ENCODE measurements around the gene TM7SF2.
A peak's percentile ranks its signal among the peaks of the same experiment; 100 is the strongest.

Gene TM7SF2

DNA sequence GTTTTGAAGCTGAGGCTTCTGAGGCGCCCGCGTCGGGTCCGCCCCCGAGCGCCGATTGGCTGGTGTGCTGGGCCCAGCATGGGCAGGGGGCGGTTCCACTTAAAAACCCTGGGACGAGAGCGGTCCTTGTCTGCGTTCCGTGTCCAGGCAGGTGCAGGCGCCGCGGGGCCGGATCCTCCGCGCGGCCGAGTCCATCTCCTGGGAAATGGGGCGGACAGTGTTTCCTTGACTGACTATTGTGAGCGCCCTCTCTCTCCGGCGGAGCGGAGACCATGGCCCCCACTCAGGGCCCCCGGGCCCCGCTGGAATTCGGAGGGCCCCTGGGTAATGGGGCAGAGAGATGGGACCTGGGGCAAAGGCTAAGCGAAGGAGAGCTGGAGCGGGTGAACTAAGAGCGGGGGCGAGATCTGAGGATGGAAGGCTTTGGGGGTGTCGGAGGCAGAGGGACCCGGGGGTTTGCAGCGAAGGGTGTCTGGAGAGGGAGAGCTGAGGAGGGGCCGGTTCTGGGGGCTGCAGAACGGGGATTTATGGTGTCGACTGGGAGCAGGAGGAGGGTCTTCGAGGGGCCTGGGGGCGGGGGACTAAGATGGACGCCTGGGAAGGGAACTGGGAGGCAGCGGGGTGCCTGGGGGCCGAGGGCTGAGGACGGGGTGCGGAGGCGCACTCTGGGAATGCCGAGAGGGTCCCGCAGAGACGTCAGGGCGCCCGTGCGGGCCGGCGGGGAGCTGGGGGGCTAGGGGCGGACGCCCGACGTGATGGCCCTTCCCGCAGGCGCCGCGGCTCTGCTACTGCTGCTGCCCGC, at the start of gene TM7SF2:
Gene TM7SF2 (plus strand): TSS at position 129 of the 802 bp plus-strand sequence. CDS start 144 bp downstream, at position 273.
- DNase-seq (ENCODE audit: low read depth in 2 of 2): peak; percentile 81 to 89

DNA sequence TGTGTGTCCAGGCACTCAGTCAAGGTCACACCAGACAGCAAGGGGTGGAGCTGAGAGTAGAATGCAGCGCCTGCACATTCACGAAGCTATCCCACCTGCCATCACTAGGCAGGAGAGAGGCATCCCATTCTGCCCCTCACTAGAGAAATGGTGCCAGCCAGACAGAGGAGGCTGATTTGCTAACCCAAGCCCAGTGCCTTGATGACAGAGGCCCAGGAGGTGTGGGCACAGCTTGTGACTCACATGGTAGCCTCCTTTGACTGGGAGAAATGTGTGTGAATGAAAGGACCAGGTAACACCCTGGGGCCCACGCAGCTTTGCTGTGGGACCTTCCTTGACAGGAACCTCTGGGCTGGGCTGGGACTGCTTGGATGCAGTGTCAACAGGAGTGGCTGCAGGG, 48.1 kb upstream of the TM7SF2 start:
- no peak for DNase-seq (ENCODE audit: low read depth in 2 of 2)

DNA sequence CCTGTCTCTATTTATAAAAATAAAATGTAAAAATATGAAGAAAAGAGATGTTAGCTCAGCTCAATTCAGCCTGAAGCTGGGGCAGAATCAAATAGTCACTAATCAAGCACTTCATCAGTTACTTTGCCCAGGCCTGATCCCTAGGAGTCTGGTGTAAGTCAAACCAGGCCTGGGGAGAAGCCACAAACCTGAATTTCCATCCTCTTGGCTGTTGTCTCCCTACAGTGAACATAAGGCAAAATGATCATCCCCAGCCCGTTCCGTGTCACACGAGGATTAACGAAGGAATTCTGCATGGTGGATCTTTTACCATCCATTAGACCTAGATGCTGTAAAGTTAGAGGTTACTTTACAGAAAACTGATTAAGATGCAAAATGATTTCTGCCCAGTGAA, 46.8 kb upstream of the TM7SF2 start:
- DNase-seq (ENCODE audit: low read depth in 2 of 2): no peak

DNA sequence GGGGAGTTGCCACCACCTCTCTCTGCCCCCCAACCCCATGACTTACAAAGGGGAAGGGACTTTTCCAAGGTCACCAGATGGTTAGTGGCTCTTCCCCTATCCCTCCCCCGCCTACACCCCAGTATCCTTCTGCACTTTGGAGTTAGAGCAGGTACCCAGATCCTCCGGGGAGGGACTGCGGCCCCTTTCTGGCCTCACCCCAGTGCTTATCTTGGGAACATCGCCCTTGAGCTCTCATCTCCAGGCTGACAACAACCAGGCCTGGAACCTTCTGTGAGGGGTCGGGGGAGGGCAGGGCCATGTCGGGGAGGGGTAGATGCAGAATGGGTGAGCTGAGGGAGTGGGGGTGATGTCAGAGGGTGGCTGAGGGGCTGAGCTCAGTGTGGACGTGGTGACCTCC, 45.8 kb upstream of the TM7SF2 start:
- DNase-seq (ENCODE audit: low read depth in 2 of 2): no peak

DNA sequence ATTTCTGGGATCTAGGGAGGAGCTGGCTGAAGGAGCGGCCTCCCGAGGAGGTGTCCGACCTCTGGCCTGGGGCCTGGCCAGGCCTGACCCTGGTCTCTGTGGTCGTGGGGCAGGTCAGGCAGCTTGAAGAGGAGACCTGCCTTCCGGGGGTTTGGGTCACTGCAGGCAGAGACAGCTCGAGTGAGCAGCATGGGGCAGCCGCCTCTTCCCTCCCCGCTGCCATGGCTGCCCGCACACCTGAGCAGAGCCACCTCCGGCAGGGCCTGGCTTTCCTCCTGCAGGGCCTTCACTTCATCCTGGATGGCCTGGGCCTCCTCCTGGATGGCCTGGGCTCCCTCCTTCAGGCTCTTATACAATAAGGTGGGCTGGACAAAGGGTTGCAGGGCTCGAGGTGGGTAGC, 45.4 kb upstream of the TM7SF2 start:
- no peak for DNase-seq (ENCODE audit: low read depth in 2 of 2)

DNA sequence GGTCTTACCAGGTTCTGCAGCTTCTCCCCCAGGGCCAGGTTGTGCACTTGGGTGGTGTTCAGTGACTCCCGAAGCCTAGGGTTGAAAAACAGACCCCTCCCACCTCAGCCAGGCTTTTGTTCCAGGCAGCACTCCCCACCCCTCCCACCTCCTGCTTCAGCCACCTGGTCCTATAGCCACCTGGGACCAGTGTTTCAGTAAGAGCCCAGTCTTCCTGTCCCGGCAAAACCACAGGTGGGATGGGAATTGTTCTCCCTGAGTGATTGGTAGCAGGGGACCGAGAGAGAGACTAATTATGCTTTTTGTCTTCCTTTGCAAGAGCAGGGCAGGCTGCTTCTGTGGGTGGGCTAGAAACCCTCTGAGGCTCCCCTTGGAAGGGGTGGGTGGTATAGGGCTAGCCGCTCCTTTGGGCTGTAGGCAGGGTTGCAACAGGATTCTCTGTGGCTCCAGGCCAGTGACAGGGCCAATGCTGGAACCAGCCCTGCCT, 44.8 kb upstream of the TM7SF2 start:
- DNase-seq (ENCODE audit: low read depth in 2 of 2): no peak

DNA sequence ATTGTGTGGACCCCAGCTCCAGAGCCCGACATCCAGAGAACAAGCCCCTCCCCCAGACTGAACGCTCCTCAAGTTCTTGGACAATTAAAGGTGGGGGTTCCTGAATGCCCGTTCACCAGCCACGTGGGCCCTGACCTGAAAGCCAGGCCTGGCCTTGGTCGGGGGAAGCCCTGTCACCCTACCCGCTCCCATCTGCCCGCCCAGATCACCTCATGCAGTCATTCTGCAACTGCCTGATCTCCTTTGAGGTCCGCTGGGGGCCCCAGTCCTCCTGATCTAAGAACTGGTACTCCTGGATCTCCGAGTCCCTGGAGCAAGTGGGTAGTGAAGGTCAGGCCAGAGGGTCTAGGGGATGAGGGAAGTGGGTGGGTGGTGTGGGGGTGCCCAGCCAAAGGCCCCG, 44.2 kb upstream of the TM7SF2 start:
- DNase-seq (ENCODE audit: low read depth in 2 of 2): no peak

DNA sequence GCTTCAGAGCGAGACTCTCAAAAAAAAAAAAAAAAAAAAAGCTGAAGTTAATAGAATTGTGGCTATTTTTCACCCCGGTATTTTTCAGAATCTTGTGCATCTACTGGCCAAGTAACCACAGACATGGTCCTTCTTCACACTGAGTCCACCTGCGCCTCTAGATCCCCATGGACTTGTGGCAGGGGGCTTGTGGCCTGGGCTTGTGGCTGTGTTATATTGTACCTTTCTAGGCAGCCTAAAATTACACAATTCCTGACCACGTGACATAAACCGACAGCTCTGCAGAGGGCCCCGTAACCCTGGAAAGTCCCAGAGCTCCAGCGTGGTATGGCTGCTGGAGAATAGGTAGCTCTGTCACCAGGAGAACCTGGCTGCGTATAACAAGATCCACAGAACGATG, 42.5 kb upstream of the TM7SF2 start:
- no peak for DNase-seq (ENCODE audit: low read depth in 2 of 2)

DNA sequence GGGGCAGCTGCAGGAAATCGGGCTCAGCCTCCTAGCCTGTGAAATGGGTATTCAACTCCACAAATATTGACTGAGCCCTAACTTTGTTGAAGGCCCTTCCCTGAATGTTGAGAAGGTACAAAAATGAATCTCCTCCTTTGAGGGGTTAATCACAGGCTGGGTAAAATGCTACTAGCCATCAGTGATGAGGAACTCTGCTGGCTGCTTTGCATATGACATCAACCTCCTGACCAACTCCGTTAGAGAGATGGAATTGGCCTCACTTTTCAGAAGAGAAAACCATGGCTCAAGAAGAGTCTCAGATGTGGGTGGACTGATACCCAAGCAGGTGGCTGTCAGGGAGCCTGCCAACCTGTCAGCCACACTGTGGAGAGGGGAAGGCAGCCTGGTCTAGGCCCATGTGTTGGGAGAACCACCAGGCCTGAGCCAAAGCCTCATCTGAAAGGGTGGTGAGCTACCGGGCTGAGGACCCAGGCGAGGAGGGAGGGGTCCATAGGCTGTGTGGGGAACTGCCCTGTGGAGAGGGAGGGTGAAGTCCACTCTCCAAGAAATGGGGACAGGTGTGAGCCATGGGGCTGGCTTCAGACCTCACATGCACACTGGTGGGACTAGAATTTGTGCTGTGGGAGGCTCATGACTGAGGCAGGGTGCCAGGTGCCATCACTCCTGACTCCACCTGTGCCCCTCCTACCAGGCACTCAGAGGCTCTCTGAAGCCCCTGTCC, 39.6 kb upstream of the TM7SF2 start:
- DNase-seq (ENCODE audit: low read depth in 2 of 2): no peak

DNA sequence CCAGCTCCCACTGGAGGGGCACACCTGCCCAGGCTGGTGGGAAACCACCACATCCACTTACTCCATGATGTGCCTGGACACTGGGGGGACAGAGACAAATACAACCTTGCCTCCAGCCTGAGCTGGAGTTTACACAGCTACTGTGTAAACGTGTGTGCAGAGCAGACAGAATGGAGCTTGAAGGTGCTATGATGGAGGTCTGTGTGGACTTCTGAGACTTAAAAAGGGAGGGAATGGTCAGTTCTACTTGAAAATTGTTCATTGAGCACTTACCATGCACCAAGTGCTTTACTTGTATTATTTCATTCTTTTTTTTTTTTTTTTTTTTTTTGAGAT, 39.1 kb upstream of the TM7SF2 start:
- DNase-seq (ENCODE audit: low read depth in 2 of 2): no peak

DNA sequence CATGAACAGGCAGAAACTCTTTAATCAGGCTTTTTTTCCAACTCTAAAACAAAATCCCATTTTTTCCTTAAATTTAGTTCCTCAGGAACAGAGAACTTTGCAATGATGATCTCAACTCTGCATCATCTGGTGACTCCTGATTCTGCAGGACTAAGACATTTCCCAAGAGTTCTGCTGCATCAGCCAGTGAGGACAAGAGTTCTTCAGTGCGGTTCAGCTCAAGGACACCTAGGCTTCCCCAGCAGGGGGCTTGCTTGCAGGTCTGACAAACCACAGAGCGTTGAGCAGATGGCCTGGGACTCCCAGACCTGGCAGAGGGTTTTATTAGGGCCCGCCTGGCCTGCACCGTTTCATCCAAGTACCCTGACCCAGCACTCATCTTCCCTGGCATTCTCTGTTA, 34.2 kb upstream of the TM7SF2 start:
- DNase-seq (ENCODE audit: low read depth in 2 of 2): no peak

DNA sequence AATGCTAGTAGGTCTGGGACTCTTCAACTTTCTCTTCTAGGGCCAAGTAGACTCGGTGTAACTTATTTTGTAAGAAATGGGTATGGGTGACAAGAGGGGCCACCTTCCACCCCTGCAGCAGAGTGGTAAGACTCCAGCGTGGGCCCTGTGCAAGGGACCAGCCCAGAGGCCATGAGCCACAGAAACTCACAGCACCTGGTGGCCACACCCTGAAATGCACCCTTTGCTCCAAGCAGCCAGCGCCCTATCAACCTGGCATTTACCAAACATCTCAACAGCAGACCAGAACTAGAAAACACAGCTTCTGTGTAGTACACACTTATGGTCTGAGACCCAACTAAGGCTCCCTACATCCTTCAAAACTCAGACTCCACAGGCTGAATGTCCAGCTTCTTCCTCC, 33.5 kb upstream of the TM7SF2 start:
- DNase-seq (ENCODE audit: low read depth in 2 of 2): peak; percentile 21 to 44

DNA sequence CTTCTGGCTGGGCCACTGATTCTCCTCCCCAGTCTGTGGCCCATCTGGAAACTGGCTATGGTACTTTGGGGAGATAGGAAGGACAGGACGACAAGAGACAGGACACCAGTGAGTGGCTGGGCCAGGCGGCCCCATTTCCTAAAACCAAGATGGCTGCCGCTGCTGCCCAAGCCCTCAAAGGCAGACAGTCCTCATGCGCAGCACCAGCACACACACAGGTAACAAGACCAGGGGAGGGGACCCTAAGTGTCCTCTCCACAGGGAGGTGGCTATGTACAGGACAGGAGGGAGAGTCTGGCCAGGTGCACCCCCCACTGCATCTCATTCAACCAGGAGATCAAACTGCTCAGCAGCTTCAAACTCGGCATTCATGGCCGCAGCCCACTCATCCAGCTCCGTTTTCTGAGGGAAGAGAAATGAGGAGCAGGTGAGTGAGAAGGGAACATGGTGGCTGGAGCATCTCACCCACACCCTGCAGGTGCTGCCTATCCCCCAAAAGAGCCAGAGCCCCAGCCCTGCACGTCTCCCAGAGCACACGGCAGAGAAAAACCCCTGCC, 32.8 kb upstream of the TM7SF2 start:
- no peak for DNase-seq (ENCODE audit: low read depth in 2 of 2)

DNA sequence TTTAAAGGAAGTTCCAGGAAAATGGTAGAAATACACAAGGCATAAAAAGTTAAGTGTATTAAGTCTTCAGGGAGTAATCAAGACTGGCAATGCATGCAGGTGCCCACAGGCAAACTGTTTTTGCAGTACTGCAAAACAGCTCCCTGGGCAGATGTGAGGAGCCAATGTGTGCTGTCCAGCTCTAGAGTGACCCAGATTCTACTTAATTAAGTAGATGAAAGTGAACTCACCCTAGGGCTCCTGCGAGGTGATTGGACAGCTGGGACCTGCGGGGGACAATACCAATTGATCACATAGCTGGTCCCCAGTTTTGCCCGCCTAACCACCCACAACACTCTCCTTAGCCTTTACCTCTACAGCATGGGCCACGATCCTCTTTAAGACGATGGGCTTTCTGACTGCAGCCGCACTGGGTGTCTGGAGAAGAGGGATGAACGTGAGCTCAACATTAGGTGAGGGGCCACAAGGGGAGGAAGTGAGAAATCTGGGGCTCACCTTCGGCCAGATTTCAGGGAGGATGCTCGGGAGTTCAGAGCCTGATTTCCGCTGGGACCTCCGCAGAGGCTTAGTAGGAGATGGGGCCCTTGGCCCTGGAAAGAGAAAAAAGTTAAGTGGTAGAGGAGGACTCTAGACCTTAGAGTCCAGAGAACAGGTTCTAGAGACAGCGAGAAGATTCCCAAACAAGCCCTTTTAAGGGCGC, 28.4 kb upstream of the TM7SF2 start:
- no peak for DNase-seq (ENCODE audit: low read depth in 2 of 2)

DNA sequence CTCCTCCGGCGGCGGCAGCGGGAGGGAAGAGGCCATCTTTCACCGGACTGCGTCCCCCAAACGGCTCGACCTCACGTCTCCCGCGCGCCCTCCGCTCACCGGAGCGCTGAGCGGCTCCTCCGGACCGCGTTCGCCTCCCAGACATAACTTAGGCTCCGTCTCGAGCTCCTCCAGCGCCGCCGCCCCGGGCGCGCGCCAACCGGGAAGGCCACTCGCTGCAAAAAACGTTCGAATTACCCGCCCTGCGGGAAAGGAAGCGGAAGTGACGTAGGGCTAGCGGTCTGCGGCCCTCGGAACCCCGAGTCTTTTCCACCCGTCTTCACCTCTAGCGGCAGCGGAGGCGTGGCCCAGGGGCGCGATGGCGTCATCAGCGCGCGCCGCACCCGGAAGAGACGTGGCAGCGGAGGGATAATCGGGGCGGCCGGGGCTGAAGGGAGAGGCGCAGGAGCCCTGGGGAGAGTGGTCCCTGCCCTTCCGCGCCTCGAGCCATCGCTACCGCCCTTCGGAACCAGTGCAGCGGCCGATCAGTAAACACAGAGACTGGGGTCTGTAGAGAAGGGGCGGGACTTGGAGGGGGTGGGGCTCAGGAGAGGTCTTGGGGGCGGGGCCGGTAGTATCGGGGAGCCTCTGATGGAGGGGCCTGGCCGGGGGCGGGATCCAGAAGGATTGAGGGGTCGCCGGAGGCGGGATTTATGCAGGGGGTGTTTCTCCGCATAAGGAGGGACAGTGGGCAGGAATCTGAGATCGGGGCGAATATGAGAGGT, 27.7 kb upstream of the TM7SF2 start, which contains the start of the genes CDCA5 and ZFPL1:
Gene CDCA5 (minus strand): TSS at position 207 of the 764 bp plus-strand sequence. CDS start 62 bp downstream, at position 145.
Gene ZFPL1 (plus strand): TSS at position 389 of the 764 bp plus-strand sequence. CDS start 477 bp downstream, outside the sequence.
- DNase-seq (ENCODE audit: low read depth in 2 of 2): peak; percentile 90 to 91

DNA sequence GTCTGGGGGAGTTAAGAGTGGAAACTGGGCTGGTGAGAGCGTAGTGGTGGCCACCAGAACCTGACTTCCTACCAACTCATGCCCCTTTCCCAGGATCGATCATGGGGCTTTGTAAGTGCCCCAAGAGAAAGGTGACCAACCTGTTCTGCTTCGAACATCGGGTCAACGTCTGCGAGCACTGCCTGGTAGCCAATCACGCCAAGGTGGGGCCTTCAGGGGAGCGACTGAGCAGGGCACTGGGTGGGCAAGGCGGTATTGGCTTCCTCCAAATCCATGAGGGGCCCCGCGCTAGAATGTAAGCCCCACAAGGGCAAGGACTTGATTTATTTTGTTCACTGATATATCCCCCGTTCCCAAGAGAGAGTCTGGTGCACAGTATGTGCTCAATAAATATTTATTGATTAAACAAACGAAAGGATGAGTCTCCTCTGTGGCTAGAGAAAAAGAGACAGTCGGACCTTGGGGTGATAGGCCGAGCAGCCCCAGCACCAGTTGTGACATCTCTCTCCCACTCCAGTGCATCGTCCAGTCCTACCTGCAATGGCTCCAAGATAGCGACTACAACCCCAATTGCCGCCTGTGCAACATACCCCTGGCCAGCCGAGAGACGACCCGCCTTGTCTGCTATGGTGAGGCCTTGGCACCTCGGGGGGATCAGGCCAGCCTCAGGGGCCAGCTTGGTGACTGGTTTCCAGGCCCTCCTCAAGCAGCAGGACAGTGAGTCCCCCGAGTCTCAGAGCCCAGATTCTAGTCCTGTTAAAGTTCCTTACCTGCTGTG, 26.9 kb upstream of the TM7SF2 start:
- no peak for DNase-seq (ENCODE audit: low read depth in 2 of 2)

DNA sequence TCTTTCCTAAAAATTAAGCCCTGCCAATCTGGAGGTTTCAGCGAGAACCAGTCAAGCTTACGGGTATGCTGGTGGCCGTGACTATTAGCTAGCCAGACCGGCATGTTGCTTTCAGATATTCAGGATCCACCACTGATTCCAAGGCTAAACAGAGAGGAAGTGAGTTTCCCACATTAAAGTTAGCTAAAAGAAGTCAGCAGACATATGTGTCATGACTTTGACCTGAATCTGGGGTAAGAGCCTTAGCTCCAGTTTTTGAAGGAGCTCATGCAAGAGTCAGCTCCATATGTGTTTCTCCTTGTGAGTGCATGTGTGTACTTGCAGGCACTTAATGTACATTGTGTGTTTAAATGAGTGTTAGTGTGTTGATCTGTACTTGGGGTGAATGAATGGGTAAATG, 26.2 kb upstream of the TM7SF2 start:
- DNase-seq (ENCODE audit: low read depth in 2 of 2): no peak

DNA sequence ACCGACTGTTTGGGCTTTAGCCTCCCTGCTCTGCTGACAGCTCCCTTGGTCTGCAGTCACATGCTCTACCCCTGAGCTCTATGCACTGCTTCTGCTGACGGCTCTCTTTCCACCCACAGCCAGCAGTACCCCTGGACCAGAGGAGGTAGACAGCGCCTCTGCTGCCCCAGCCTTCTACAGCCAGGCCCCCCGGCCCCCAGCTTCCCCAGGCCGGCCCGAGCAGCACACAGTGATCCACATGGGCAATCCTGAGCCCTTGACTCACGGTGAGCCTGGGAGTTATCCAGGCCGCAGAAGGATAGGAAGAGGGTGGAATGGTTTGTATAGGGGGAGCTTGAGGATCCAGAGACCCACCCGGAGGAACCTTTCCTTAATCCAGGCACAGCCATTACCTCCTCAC, 24.9 kb upstream of the TM7SF2 start:
- no peak for DNase-seq (ENCODE audit: low read depth in 2 of 2)

DNA sequence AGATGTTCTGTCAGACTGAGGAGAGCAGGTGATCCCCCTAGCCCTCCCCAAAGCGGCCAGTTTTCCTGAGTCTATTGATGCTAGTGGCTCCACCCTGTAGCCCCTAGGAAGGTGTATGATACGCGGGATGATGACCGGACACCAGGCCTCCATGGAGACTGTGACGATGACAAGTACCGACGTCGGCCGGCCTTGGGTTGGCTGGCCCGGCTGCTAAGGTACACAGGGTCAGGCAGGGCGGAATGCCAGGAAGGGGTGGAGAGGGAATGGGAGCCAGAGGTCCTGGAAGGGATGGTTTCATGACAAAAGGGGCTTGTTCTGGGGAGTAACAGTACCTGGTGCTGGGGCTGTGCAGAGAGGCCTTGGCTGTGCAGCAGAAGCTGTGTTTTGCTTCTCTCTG, 24.5 kb upstream of the TM7SF2 start:
- no peak for DNase-seq (ENCODE audit: low read depth in 2 of 2)

DNA sequence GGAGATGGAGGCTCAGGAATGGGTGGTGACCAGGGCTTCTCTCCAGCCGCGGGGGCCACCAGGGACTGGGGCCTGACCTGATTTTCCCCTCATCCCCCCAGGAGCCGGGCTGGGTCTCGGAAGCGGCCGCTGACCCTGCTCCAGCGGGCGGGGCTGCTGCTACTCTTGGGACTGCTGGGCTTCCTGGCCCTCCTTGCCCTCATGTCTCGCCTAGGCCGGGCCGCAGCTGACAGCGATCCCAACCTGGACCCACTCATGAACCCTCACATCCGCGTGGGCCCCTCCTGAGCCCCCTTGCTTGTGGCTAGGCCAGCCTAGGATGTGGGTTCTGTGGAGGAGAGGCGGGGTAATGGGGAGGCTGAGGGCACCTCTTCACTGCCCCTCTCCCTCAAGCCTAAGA, 23.8 kb upstream of the TM7SF2 start:
- no peak for DNase-seq (ENCODE audit: low read depth in 2 of 2)

DNA sequence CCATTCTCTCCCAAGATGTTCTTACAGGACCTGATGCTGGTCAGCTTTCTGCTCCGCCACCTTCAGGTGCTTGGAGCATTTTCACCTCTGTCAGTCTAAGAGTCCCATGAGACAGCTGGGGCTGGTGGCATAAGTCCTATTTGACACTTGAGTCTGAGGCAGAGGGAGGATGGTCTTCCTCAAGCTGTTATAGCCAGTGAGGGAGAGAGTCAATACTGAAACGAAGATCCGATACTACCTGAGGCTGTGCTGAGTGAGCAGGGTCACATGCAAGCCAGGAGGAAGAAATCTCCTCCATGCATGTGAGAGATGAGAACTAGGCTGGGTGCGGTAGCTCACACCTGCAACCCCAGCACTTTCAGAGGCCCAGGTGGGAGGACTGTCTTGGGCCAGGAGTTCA, 22.1 kb upstream of the TM7SF2 start:
- DNase-seq (ENCODE audit: low read depth in 2 of 2): no peak

All from stimulated activated CD8-positive, alpha-beta memory T cell treated with anti-CD3 and anti-CD28 coated beads, Interleukin-15, amount 100 ng/mL, for 4 hours (primary cell).